ENCODE data around the gene SMG9. TPM values are rescaled to one million over a fixed set of nuclear protein-coding genes. Genes with fewer than 3 reads are reported as not detected.

The SMG9 gene
- total and polyA plus RNA-seq, 2 donors (not counting 1 experiment from before 2014, with no cell fraction given), result 6.0 to 6.1 TPM

DNA sequence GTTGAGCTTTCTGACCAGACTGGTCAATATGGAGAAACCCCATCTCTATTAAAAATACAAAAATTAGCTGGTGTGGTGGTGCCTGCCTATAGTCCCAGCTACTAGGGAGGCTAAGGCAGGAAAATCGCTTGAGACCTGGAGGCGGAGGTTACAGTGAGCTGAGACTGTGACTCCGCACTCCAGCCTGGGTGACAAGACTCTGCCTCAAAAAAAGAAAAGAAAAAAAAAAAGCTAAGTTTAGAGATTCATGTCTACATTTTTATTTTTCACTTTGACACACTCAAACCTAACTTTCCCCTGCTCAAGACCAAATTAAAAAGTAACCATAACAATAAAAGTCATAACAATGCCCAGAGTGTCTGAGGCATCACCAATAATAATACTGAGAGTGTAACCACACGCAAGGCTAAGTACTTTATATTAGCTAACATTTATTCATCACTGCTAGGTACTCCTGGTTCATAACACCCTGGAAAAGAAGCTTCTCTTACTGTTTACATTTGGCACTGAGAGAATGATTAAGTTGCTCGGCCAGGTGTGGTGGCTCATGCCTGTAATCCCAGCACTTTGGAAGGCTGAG lies 33.2 kb downstream of the SMG9 start:
- no peak for TF ChIP-seq EZH2 (IDR thresholded peaks at IDR 0.05; ENCODE audit: low read length, missing control alignments)
- TF ChIP-seq, protein P1, sequence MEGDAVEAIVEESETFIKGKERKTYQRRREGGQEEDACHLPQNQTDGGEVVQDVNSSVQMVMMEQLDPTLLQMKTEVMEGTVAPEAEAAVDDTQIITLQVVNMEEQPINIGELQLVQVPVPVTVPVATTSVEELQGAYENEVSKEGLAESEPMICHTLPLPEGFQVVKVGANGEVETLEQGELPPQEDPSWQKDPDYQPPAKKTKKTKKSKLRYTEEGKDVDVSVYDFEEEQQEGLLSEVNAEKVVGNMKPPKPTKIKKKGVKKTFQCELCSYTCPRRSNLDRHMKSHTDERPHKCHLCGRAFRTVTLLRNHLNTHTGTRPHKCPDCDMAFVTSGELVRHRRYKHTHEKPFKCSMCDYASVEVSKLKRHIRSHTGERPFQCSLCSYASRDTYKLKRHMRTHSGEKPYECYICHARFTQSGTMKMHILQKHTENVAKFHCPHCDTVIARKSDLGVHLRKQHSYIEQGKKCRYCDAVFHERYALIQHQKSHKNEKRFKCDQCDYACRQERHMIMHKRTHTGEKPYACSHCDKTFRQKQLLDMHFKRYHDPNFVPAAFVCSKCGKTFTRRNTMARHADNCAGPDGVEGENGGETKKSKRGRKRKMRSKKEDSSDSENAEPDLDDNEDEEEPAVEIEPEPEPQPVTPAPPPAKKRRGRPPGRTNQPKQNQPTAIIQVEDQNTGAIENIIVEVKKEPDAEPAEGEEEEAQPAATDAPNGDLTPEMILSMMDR (conservative IDR thresholded peaks at IDR 0.05 in 1 of 2, IDR thresholded peaks at IDR 0.05 in 1 of 2; ENCODE audit: low read depth in 1 of 2, low read length in 2 of 2), result no peak
- no peak overlapping the region for H2AFZ ChIP-seq (ENCODE audit: low read length)

DNA sequence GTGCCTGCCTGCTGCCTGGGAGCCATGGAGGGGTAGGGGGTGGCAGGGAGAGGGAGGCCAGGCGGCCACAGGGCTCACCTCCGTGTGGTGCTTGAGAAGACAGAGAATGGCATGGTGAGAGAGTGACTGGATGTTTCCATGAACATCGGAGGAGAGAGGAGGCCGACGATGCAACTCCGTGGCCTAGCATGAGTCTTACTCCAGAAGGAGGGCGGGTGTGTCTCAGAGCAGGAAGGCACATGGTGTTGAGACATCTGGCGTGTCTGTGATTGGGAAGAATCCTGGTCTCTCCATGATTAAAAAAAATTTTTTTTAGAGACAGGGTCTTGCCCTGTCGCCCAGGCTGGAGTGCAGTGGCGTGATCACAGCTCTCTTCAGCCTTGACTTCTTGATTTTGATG lies 33.8 kb downstream of the SMG9 start:
- Histone ChIP-seq H3K9ac (ENCODE audit: insufficient read depth, low read length) (no peak overlapping the region), H3K27ac (ENCODE audit: insufficient read depth, low read length) (no peak overlapping the region), H3K79me2 (ENCODE audit: control insufficient read depth, insufficient read depth, low read length) (no peaks in the 10 kb centered on the region), H3K4me3 (replicated peaks in 1 of 4; ENCODE audit: control extremely low read depth in 1 of 4, insufficient read depth in 1 of 4, low read depth in 3 of 4, low read length in 4 of 4) (no peak overlapping the region), H4K20me1 (ENCODE audit: control insufficient read depth, extremely low read depth, insufficient read depth, low read length) (no peaks in the 10 kb centered on the region), H2AFZ (ENCODE audit: low read length) (no peak overlapping the region), H3K4me1 (ENCODE audit: control insufficient read depth, extremely low read depth, insufficient read depth, low read length) (no peaks in the 10 kb centered on the region), H3K4me2 (ENCODE audit: extremely low read depth, insufficient read depth, low read length) (no peak overlapping the region), H3K9me3 (ENCODE audit: control insufficient read depth, insufficient read depth, low read depth, low read length) (no peaks in the 10 kb centered on the region), H3K27me3 (ENCODE audit: control insufficient read depth, insufficient read depth, low read length) (no peaks in the 10 kb centered on the region), H3K36me3 (ENCODE audit: control insufficient read depth, insufficient read depth, low read length) (no peaks in the 10 kb centered on the region)
- DNase-seq (ENCODE audit: low read depth in 2 of 2), result no peak
- TF ChIP-seq, protein P1 (conservative IDR thresholded peaks at IDR 0.05 in 1 of 2, IDR thresholded peaks at IDR 0.05 in 1 of 2; ENCODE audit: low read depth in 1 of 2, low read length in 2 of 2), result no peak

More for the DNA sequence above, 33.2 kb downstream of the SMG9 start:
- Histone ChIP-seq H3K79me2 (ENCODE audit: control insufficient read depth, insufficient read depth, low read length) (no peaks in the 10 kb centered on the region), H3K9ac (ENCODE audit: insufficient read depth, low read length) (no peak overlapping the region), H3K4me3 (replicated peaks in 1 of 4; ENCODE audit: control extremely low read depth in 1 of 4, insufficient read depth in 1 of 4, low read depth in 3 of 4, low read length in 4 of 4) (no peak overlapping the region), H3K36me3 (ENCODE audit: control insufficient read depth, insufficient read depth, low read length) (no peaks in the 10 kb centered on the region), H3K9me3 (ENCODE audit: control insufficient read depth, insufficient read depth, low read depth, low read length) (no peaks in the 10 kb centered on the region), H3K4me2 (ENCODE audit: extremely low read depth, insufficient read depth, low read length) (no peak overlapping the region), H4K20me1 (ENCODE audit: control insufficient read depth, extremely low read depth, insufficient read depth, low read length) (no peaks in the 10 kb centered on the region), H3K27ac (ENCODE audit: insufficient read depth, low read length) (no peak overlapping the region), H3K27me3 (ENCODE audit: control insufficient read depth, insufficient read depth, low read length) (no peaks in the 10 kb centered on the region), H3K4me1 (ENCODE audit: control insufficient read depth, extremely low read depth, insufficient read depth, low read length) (no peaks in the 10 kb centered on the region)
- DNase-seq (ENCODE audit: low read depth in 2 of 2), result no peak

DNA sequence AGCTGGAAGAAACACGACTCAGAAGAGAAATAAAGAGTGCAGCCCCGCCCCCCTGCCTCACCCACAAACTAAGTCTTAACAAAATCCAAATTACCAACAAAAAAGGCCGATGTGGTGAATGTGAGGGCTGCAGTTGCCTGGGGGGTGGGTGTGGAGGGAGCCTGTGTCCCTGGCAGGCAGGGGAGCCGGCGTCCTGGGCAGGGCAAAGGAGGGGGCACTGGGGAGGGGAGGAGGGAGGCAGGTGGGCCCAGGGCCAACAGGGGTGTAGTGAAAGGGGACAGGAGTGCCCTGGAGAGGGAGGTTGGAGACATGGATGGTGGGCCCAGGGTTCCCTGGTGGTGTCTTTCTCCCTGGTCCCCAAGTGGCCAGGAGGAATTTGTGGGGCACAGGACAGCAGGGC lies 34.8 kb downstream of the SMG9 start:
- no peaks in the 10 kb centered on the region for H3K79me2 ChIP-seq (ENCODE audit: control insufficient read depth, insufficient read depth, low read length)
- H3K9ac ChIP-seq (ENCODE audit: insufficient read depth, low read length), result no peak overlapping the region
- H3K4me1 ChIP-seq (ENCODE audit: control insufficient read depth, extremely low read depth, insufficient read depth, low read length), result no peaks in the 10 kb centered on the region
- H3K9me3 ChIP-seq (ENCODE audit: control insufficient read depth, insufficient read depth, low read depth, low read length), result no peaks in the 10 kb centered on the region
- no peaks in the 10 kb centered on the region for H4K20me1 ChIP-seq (ENCODE audit: control insufficient read depth, extremely low read depth, insufficient read depth, low read length)
- no peak overlapping the region for H3K27ac ChIP-seq (ENCODE audit: insufficient read depth, low read length)
- no peaks in the 10 kb centered on the region for H3K27me3 ChIP-seq (ENCODE audit: control insufficient read depth, insufficient read depth, low read length)
- no peak overlapping the region for H3K4me3 ChIP-seq (replicated peaks in 1 of 4; ENCODE audit: control extremely low read depth in 1 of 4, insufficient read depth in 1 of 4, low read depth in 3 of 4, low read length in 4 of 4)
- H3K36me3 ChIP-seq (ENCODE audit: control insufficient read depth, insufficient read depth, low read length), result no peaks in the 10 kb centered on the region
- H3K4me2 ChIP-seq (ENCODE audit: extremely low read depth, insufficient read depth, low read length), result no peak overlapping the region
- no peak overlapping the region for H2AFZ ChIP-seq (ENCODE audit: low read length)
- no peak for DNase-seq (ENCODE audit: low read depth in 2 of 2)
- TF ChIP-seq EZH2 (IDR thresholded peaks at IDR 0.05; ENCODE audit: low read length, missing control alignments), result no peak
- TF ChIP-seq, protein P1 (conservative IDR thresholded peaks at IDR 0.05 in 1 of 2, IDR thresholded peaks at IDR 0.05 in 1 of 2; ENCODE audit: low read depth in 1 of 2, low read length in 2 of 2), result no peak

All from fibroblast of lung (primary cell).